ENCODE data around the gene PTEN.
A peak's percentile ranks its signal among the peaks of the same experiment; 100 is the strongest.

Gene PTEN

GRCh38 chr10:87927091-87927490 is 63.7 kb downstream of the PTEN start:
- peaks cover 99% of the 10 kb centered on the region for H3K79me2 ChIP-seq (ENCODE audit: insufficient read depth, low read length)
- peak overlapping the region; percentile 32 for H3K4me2 ChIP-seq (ENCODE audit: low read depth, low read length, poor library complexity, severe bottlenecking)
- H3K36me3 ChIP-seq (ENCODE audit: insufficient read depth, low read length), result peaks cover 78% of the 10 kb centered on the region
- H3K9me3 ChIP-seq (ENCODE audit: insufficient read depth, low read depth, low read length), result no peaks in the 10 kb centered on the region
- H3K9me2 ChIP-seq (replicated peaks; ENCODE audit: low read depth, low read length), result no peaks in the 10 kb centered on the region
- H3K4me1 ChIP-seq (ENCODE audit: insufficient read depth, low read length, poor library complexity, severe bottlenecking), result peaks cover 80% of the 10 kb centered on the region
- no peaks in the 10 kb centered on the region for H3F3A ChIP-seq (ENCODE audit: low read depth)
- H3K9ac ChIP-seq (ENCODE audit: low read depth, low read length, poor library complexity, severe bottlenecking), result no peak overlapping the region
- peaks cover 87% of the 10 kb centered on the region for H4K20me1 ChIP-seq (ENCODE audit: insufficient read depth, low read length, poor library complexity, severe bottlenecking)
- H3K4me3 ChIP-seq (ENCODE audit: low read length, poor library complexity, severe bottlenecking), result no peak overlapping the region
- H3K27me3 ChIP-seq (ENCODE audit: insufficient read depth, low read length, poor library complexity, severe bottlenecking), result no peaks in the 10 kb centered on the region
- no peak for TF ChIP-seq EZH2phosphoT487 (IDR thresholded peaks at IDR 0.05; ENCODE audit: borderline replicate concordance)
- TF ChIP-seq, protein P1, sequence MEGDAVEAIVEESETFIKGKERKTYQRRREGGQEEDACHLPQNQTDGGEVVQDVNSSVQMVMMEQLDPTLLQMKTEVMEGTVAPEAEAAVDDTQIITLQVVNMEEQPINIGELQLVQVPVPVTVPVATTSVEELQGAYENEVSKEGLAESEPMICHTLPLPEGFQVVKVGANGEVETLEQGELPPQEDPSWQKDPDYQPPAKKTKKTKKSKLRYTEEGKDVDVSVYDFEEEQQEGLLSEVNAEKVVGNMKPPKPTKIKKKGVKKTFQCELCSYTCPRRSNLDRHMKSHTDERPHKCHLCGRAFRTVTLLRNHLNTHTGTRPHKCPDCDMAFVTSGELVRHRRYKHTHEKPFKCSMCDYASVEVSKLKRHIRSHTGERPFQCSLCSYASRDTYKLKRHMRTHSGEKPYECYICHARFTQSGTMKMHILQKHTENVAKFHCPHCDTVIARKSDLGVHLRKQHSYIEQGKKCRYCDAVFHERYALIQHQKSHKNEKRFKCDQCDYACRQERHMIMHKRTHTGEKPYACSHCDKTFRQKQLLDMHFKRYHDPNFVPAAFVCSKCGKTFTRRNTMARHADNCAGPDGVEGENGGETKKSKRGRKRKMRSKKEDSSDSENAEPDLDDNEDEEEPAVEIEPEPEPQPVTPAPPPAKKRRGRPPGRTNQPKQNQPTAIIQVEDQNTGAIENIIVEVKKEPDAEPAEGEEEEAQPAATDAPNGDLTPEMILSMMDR (conservative IDR thresholded peaks at IDR 0.05; ENCODE audit: low read length), result no peak
- no peak overlapping the region for H2AFZ ChIP-seq (ENCODE audit: low read length)

DNA sequence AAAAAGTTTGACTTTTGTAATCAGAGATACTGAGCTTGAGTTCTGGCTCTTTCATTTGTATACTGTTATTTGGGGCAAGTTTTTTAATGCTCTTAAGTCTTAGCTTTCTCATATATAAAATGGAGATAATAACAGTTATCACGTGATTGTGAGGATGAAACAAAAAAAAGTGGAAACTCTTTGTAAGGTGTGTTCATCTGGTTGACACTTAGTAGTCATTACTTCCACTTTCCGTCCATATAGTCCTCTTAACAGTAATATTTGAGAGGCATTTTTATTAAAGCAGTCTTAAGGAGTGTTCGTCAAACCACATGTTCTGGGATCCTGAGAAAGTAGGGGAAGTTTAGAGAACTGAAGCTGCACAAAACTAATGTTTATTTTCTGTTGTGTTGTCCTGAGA is 65.6 kb downstream of the PTEN start:
- no peak for TF ChIP-seq EZH2phosphoT487 (IDR thresholded peaks at IDR 0.05; ENCODE audit: borderline replicate concordance)
- TF ChIP-seq, protein P1 (conservative IDR thresholded peaks at IDR 0.05; ENCODE audit: low read length), result no peak
- Histone ChIP-seq H4K20me1 (ENCODE audit: insufficient read depth, low read length, poor library complexity, severe bottlenecking) (peaks cover 69% of the 10 kb centered on the region), H3K9ac (ENCODE audit: low read depth, low read length, poor library complexity, severe bottlenecking) (no peak overlapping the region), H3F3A (ENCODE audit: low read depth) (no peaks in the 10 kb centered on the region), H3K36me3 (ENCODE audit: insufficient read depth, low read length) (peaks cover 72% of the 10 kb centered on the region), H3K79me2 (ENCODE audit: insufficient read depth, low read length) (peaks cover 94% of the 10 kb centered on the region), H3K4me1 (ENCODE audit: insufficient read depth, low read length, poor library complexity, severe bottlenecking) (peaks cover 63% of the 10 kb centered on the region), H3K4me2 (ENCODE audit: low read depth, low read length, poor library complexity, severe bottlenecking) (peak overlapping the region; percentile 15), H2AFZ (ENCODE audit: low read length) (no peak overlapping the region), H3K27me3 (ENCODE audit: insufficient read depth, low read length, poor library complexity, severe bottlenecking) (no peaks in the 10 kb centered on the region), H3K9me2 (replicated peaks; ENCODE audit: low read depth, low read length) (no peaks in the 10 kb centered on the region), H3K9me3 (ENCODE audit: insufficient read depth, low read depth, low read length) (no peaks in the 10 kb centered on the region), H3K4me3 (ENCODE audit: low read length, poor library complexity, severe bottlenecking) (no peak overlapping the region)

- Histone ChIP-seq H4K20me1 (ENCODE audit: insufficient read depth, low read length, poor library complexity, severe bottlenecking) (peaks cover 58% of the 10 kb centered on the region), H3K36me3 (ENCODE audit: insufficient read depth, low read length) (peaks cover 71% of the 10 kb centered on the region), H3K9me2 (replicated peaks; ENCODE audit: low read depth, low read length) (no peaks in the 10 kb centered on the region), H3F3A (ENCODE audit: low read depth) (no peaks in the 10 kb centered on the region), H3K9ac (ENCODE audit: low read depth, low read length, poor library complexity, severe bottlenecking) (no peak overlapping the region), H3K4me3 (ENCODE audit: low read length, poor library complexity, severe bottlenecking) (no peak overlapping the region), H3K27me3 (ENCODE audit: insufficient read depth, low read length, poor library complexity, severe bottlenecking) (no peaks in the 10 kb centered on the region), H3K4me1 (ENCODE audit: insufficient read depth, low read length, poor library complexity, severe bottlenecking) (peaks cover 52% of the 10 kb centered on the region), H3K9me3 (ENCODE audit: insufficient read depth, low read depth, low read length) (no peaks in the 10 kb centered on the region), H3K4me2 (ENCODE audit: low read depth, low read length, poor library complexity, severe bottlenecking) (no peak overlapping the region), H2AFZ (ENCODE audit: low read length) (no peak overlapping the region), H3K79me2 (ENCODE audit: insufficient read depth, low read length) (peaks cover 89% of the 10 kb centered on the region)
- no peak for TF ChIP-seq EZH2phosphoT487 (IDR thresholded peaks at IDR 0.05; ENCODE audit: borderline replicate concordance)
- TF ChIP-seq, protein P1 (conservative IDR thresholded peaks at IDR 0.05; ENCODE audit: low read length), result no peak
Observed at GRCh38 chr10:87930141-87930540, 66.7 kb downstream of the PTEN start.
